HepG2 (cell line): Measurements from ENCODE around the gene MRPL58. TPM values are rescaled to one million over a fixed set of nuclear protein-coding genes. Genes with fewer than 3 reads are reported as not detected.

Experiments used
- ATF4 ChIP-seq, 2 experiments: fragments of 450-650 bp in 1 of 2; sonication (generic) in 1 of 2; formaldehyde crosslinking; IDR thresholded peaks; 2 replicates each; pipeline versions ENCODE4 v1.5.0 to v1.8.0; 2020 to 2022; ENCODE audit warnings: mild to moderate bottlenecking in 1 of 2, missing genetic modification reagents in 1 of 2
- DMAP1 ChIP-seq: IDR thresholded peaks from 2 replicates; pipeline ENCODE4 v1.6.1; 2016
- FOXC1 ChIP-seq: sonication (generic); formaldehyde crosslinking; IDR thresholded peaks from 2 replicates; pipeline ENCODE4 v1.8.0; 2022; ENCODE audit warnings: mild to moderate bottlenecking, missing genetic modification reagents, borderline replicate concordance
- FOXP1 ChIP-seq, 2 experiments: fragments of 450-650 bp in 1 of 2; IDR thresholded peaks; 2 replicates each; pipeline ENCODE4 v1.6.1; 2017 to 2018; ENCODE audit warnings: antibody characterized with exemption in 1 of 2
- GABPB1 ChIP-seq: IDR thresholded peaks from 2 replicates; pipeline ENCODE4 v1.6.1; 2016; ENCODE audit warnings: mild to moderate bottlenecking, missing genetic modification reagents, moderate library complexity, missing compliant biosample characterization
- IKZF1 ChIP-seq: fragments of 450-650 bp; IDR thresholded peaks from 2 replicates; pipeline ENCODE4 v1.7.1; 2016
- MNT ChIP-seq: fragments of 450-650 bp; IDR thresholded peaks from 2 replicates; pipeline ENCODE4 v1.6.1; 2016
- PCBP1 ChIP-seq: fragments of 200-400 bp; formaldehyde crosslinking; IDR thresholded peaks from 2 replicates; pipeline ENCODE4 v1.6.1; 2017; ENCODE audit warnings: mild to moderate bottlenecking, low read depth, low read length, borderline replicate concordance
- RBM22 ChIP-seq: fragments of 200-400 bp; formaldehyde crosslinking; optimal IDR thresholded peaks from 2 replicates; pipeline ENCODE3; 2017; ENCODE audit warnings: mild to moderate bottlenecking, low read length, moderate library complexity
- SALL2 ChIP-seq: sonication (generic); formaldehyde crosslinking; IDR thresholded peaks from 2 replicates; pipeline ENCODE4 v1.8.1; 2023; ENCODE audit warnings: mild to moderate bottlenecking, missing genetic modification reagents, inconsistent platforms
- SNAPC2 ChIP-seq: sonication (generic); formaldehyde crosslinking; IDR thresholded peaks from 2 replicates; pipeline ENCODE4 v1.8.1; 2022; ENCODE audit warnings: mild to moderate bottlenecking, missing genetic modification reagents
- SPEN ChIP-seq: sonication (generic); formaldehyde crosslinking; IDR thresholded peaks from 2 replicates; pipeline ENCODE4 v1.5.1; 2020; ENCODE audit warnings: low read depth, mild to moderate bottlenecking, missing genetic modification reagents
- SRSF1 ChIP-seq: fragments of 200-400 bp; formaldehyde crosslinking; optimal IDR thresholded peaks from 2 replicates; pipeline ENCODE3; 2017; ENCODE audit warnings: mild to moderate bottlenecking, low read depth, low read length, moderate library complexity
- XRCC5 ChIP-seq: fragments of 200-400 bp; formaldehyde crosslinking; optimal IDR thresholded peaks from 2 replicates; pipeline ENCODE3; 2017; ENCODE audit warnings: mild to moderate bottlenecking, low read length
- ZBTB33 ChIP-seq: sonication (generic); formaldehyde crosslinking; IDR thresholded peaks from 2 replicates; pipeline ENCODE4 v1.4.0; 2020; ENCODE audit warnings: missing genetic modification reagents
- ZNF207 ChIP-seq: fragments of 450-650 bp; IDR thresholded peaks from 2 replicates; pipeline ENCODE4 v1.6.1; 2016; ENCODE audit warnings: antibody characterized with exemption, borderline replicate concordance
- ZNF337 ChIP-seq: sonication (generic); formaldehyde crosslinking; IDR thresholded peaks from 2 replicates; pipeline ENCODE4 v1.5.1; 2020; ENCODE audit warnings: missing genetic modification reagents, low read depth, mild to moderate bottlenecking, borderline replicate concordance
- ZNF616 ChIP-seq: sonication (generic); formaldehyde crosslinking; IDR thresholded peaks from 2 replicates; pipeline ENCODE4 v1.5.0; 2020; ENCODE audit warnings: low read depth, mild to moderate bottlenecking, missing genetic modification reagents
- ZNF704 ChIP-seq: sonication (generic); formaldehyde crosslinking; IDR thresholded peaks from 2 replicates; pipeline ENCODE4 v1.8.1; 2023; ENCODE audit warnings: mild to moderate bottlenecking, inconsistent platforms, moderate library complexity, missing genetic modification reagents, borderline replicate concordance
- polyA plus RNA-seq, 8 experiments: library from polyadenylated mRNA; depleted of rRNA in 3 of 8; stranded (reverse) in 7 of 8; unstranded in 1 of 8; fragments of >200 nt; fragmentation: Illumina TruSeq in 4 of 8; extraction: Trizol in 4 of 8; gene quantifications; 2 replicates each; pipeline versions ENCODE4 v1.2.1 to v1.2.3, GENCODE V29; 2011 to 2016; ENCODE audit warnings: low read depth in 4 of 8, missing spikeins in 1 of 8, mixed read lengths in 1 of 8; ENCODE audit not compliant: insufficient read depth in 1 of 8
- total RNA-seq, 5 experiments: library from RNA; depleted of rRNA; stranded (reverse); fragments of >200 nt; fragmentation: Illumina TruSeq; extraction: Trizol; gene quantifications; 2 replicates each; pipeline ENCODE4 v1.2.3, GENCODE V29; 2016; ENCODE audit warnings: low read depth in 1 of 5
- TF ChIP-seq, protein P1 (sequence below): IDR thresholded peaks from 2 replicates; pipeline ENCODE4 v1.6.1; 2016; ENCODE audit warnings: low read depth, borderline replicate concordance
- TF ChIP-seq, protein P2 (sequence below): sonication (generic); formaldehyde crosslinking; IDR thresholded peaks from 2 replicates; pipeline ENCODE4 v1.4.0; 2020; ENCODE audit warnings: missing genetic modification reagents
- TF ChIP-seq, protein P3 (sequence below): sonication (generic); formaldehyde crosslinking; IDR thresholded peaks from 2 replicates; pipeline ENCODE4 v1.4.0; 2020; ENCODE audit warnings: missing genetic modification reagents

Gene MRPL58
- total and polyA plus RNA-seq, 2 of the 13 experiments (the other 11 are each of a cell fraction or from before 2014, with no cell fraction given): 44.9 to 68.9 TPM

DNA sequence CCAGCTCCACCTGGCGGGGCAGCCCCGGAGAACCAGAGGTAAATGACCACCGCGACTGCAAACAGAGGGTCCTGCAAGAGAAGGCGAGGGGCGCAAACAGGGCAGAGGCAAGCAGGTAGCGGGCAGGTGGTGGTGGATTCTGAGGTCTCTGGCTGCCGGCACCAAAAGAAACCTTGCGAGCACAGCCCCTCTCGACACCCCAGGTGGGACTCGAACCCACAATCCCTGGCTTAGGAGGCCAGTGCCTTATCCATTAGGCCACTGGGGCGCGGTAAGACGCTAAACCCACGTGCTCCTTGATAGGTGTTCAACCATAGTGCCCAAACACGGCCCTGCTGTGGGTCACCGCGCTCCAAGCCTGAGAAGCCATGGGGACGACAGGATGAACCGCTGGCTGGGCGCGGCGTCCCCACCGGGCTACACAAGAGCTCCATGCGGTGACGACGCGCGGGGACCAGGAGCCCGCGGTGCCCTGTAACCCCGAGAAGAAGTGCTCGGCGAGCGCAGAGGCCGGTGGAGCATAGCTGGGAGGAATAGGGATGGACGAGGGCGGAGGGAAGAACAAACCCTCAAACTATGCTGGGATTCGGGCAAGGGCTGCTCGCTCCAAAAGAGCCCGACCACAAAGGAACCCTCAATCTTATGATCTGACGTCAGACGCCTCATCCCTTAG is 21.9 kb downstream of the MRPL58 start (continued):
- TF ChIP-seq RBM22 (no peak), FOXC1 (CRISPR knock-in tag) (peak; percentile 48), ZNF337 (peak; percentile 37; the same call in 1 of the 2 replicates), SNAPC2 (peak; percentile 76), GABPB1 (CRISPR knock-in tag) (peak; percentile 72), XRCC5 (no peak), SALL2 (CRISPR knock-in tag) (peak; percentile 81), PCBP1 (no peak), ZNF704 (CRISPR knock-in tag) (0 out of 2 replicates have a peak, but pooled peaks have one; percentile 82), SRSF1 (no peak), FOXP1 (IDR thresholded peaks at IDR 0.05) (no peak), FOXP1 (CRISPR knock-in tag; IDR thresholded peaks at IDR 0.05) (0 out of 2 replicates have a peak, but pooled peaks have one; percentile 45), ATF4 (CRISPR knock-in tag; IDR thresholded peaks at IDR 0.05) (no peak), ZNF616 (CRISPR knock-in tag) (peak; percentile 88; the same call in 1 of the 2 replicates), ZBTB33 (CRISPR knock-in tag) (peak; percentile 71), SPEN (CRISPR knock-in tag) (peak; percentile 69; the same call in 1 of the 2 replicates), ZNF207 (no peak), DMAP1 (CRISPR knock-in tag) (no peak; the same call in none of the 2 replicates), IKZF1 (no peak), MNT (peak; percentile 66)
- TF ChIP-seq, protein P1, sequence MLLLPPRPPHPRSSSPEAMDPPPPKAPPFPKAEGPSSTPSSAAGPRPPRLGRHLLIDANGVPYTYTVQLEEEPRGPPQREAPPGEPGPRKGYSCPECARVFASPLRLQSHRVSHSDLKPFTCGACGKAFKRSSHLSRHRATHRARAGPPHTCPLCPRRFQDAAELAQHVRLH (CRISPR knock-in tag): peak; percentile 99
- TF ChIP-seq, protein P2, sequence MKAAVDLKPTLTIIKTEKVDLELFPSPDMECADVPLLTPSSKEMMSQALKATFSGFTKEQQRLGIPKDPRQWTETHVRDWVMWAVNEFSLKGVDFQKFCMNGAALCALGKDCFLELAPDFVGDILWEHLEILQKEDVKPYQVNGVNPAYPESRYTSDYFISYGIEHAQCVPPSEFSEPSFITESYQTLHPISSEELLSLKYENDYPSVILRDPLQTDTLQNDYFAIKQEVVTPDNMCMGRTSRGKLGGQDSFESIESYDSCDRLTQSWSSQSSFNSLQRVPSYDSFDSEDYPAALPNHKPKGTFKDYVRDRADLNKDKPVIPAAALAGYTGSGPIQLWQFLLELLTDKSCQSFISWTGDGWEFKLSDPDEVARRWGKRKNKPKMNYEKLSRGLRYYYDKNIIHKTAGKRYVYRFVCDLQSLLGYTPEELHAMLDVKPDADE (CRISPR knock-in tag): peak; percentile 67; the same call in 1 of the 2 replicates
- TF ChIP-seq, protein P3, sequence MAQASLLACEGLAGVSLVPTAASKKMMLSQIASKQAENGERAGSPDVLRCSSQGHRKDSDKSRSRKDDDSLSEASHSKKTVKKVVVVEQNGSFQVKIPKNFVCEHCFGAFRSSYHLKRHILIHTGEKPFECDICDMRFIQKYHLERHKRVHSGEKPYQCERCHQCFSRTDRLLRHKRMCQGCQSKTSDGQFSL (CRISPR knock-in tag): peak; percentile 6; the same call in 1 of the 2 replicates
